ENCODE measurements around the gene UQCRC2. TPM values are rescaled to one million over a fixed set of nuclear protein-coding genes. Genes with fewer than 3 reads are reported as not detected.
A peak's percentile ranks its signal among the peaks of the same experiment; 100 is the strongest.
"Not testable (repeated sequence)": the region's sequence is repeated elsewhere in the genome, so short reads cannot be mapped to it uniquely, and the experiment has no call there.

The UQCRC2 gene
- 104 TPM for polyA plus RNA-seq (2013, experiment 1 of 2)
- 103 TPM for polyA plus RNA-seq (2013, experiment 2 of 2)

- Histone ChIP-seq H3K14ac (ENCODE audit: low read length in 2 of 2) (peak within 1 kb of the TSS in 1 of 2 experiments; percentile 80), H3K23ac (ENCODE audit: low read length in 2 of 2) (no peak within 1 kb of the TSS), H4K91ac (ENCODE audit: low read length) (peak within 1 kb of the TSS; percentile 69), H3K9ac (ENCODE audit: low read length) (peak within 1 kb of the TSS; percentile 98), H2AFZ (ENCODE audit: low read depth, low read length) (peak within 1 kb of the TSS; percentile 62), H3K4me3 (ENCODE audit: insufficient read depth in 1 of 2, low read depth in 1 of 2, low read length in 2 of 2) (peak within 1 kb of the TSS; percentile 88 to 98), H2BK15ac (ENCODE audit: low read depth, poor library complexity, severe bottlenecking) (peak within 1 kb of the TSS; percentile 93), H3K27me3 (ENCODE audit: control insufficient read depth in 1 of 2, insufficient read depth in 1 of 2, low read length in 2 of 2) (no peaks in the 10 kb centered on the region), H2AK5ac (ENCODE audit: low read length, severe bottlenecking) (no peak within 1 kb of the TSS), H3K4me1 (ENCODE audit: control insufficient read depth, insufficient read depth, low read depth, low read length) (peaks cover 3% of the 10 kb centered on the region), H3K79me1 (replicated peaks; ENCODE audit: low read length, poor library complexity, severe bottlenecking) (peaks cover 17% of the 10 kb centered on the region), H2BK5ac (ENCODE audit: low read depth, low read length, poor library complexity, severe bottlenecking) (peak within 1 kb of the TSS; percentile 91), H3K18ac (ENCODE audit: low read depth in 1 of 2, low read length in 2 of 2) (peak within 1 kb of the TSS; percentile 81 to 86), H3K4me2 (ENCODE audit: low read length, poor library complexity, severe bottlenecking) (peak within 1 kb of the TSS; percentile 89), H3K4ac (ENCODE audit: low read depth in 1 of 2, low read length in 2 of 2) (peak within 1 kb of the TSS; percentile 40 to 43), H3K36me3 (ENCODE audit: control insufficient read depth in 1 of 2, insufficient read depth in 2 of 2, low read depth in 1 of 2, low read length in 2 of 2) (peaks cover 17 to 18% of the 10 kb centered on the region in 2 experiments), H2BK120ac (ENCODE audit: low read depth, low read length) (peak within 1 kb of the TSS; percentile 11), H3K9me3 (ENCODE audit: control insufficient read depth, low read length) (no peaks in the 10 kb centered on the region), H4K8ac (ENCODE audit: low read length) (peak within 1 kb of the TSS; percentile 95), H2BK12ac (ENCODE audit: low read length in 2 of 2) (no peak within 1 kb of the TSS), H3K27ac (ENCODE audit: low read length, poor library complexity, severe bottlenecking) (peak within 1 kb of the TSS; percentile 89)
- under 1% methylated on average over 41 of the region's 41 CpGs for WGBS
- DNase-seq, result peak; percentile 97
Observed at GRCh38 chr16:21952793-21953540, at the start of gene UQCRC2. TSS of gene UQCRC2 (plus strand) at chr16:21953361. CDS start at chr16:21953424, 63 bp downstream.

GRCh38 chr16:21932650-21933049 lies 20.5 kb upstream of the UQCRC2 start:
- not testable (repeated sequence) for H2BK12ac ChIP-seq (ENCODE audit: low read length in 2 of 2); H3K27me3 ChIP-seq (ENCODE audit: control insufficient read depth in 1 of 2, insufficient read depth in 1 of 2, low read length in 2 of 2); H2BK5ac ChIP-seq (ENCODE audit: low read depth, low read length, poor library complexity, severe bottlenecking); H2BK15ac ChIP-seq (ENCODE audit: low read depth, poor library complexity, severe bottlenecking); H3K4ac ChIP-seq (ENCODE audit: low read depth in 1 of 2, low read length in 2 of 2); H2AK5ac ChIP-seq (ENCODE audit: low read length, severe bottlenecking); H3K23ac ChIP-seq (ENCODE audit: low read length in 2 of 2); H3K14ac ChIP-seq (ENCODE audit: low read length in 2 of 2); H3K9ac ChIP-seq (ENCODE audit: low read length); H3K9me3 ChIP-seq (ENCODE audit: control insufficient read depth, low read length); H4K91ac ChIP-seq (ENCODE audit: low read length); H2AFZ ChIP-seq (ENCODE audit: low read depth, low read length); H3K18ac ChIP-seq (ENCODE audit: low read depth in 1 of 2, low read length in 2 of 2); H3K4me3 ChIP-seq (ENCODE audit: insufficient read depth in 1 of 2, low read depth in 1 of 2, low read length in 2 of 2); H3K4me2 ChIP-seq (ENCODE audit: low read length, poor library complexity, severe bottlenecking); H3K27ac ChIP-seq (ENCODE audit: low read length, poor library complexity, severe bottlenecking); H4K8ac ChIP-seq (ENCODE audit: low read length); H2BK120ac ChIP-seq (ENCODE audit: low read depth, low read length); H3K4me1 ChIP-seq (ENCODE audit: control insufficient read depth, insufficient read depth, low read depth, low read length); H3K36me3 ChIP-seq (ENCODE audit: control insufficient read depth in 1 of 2, insufficient read depth in 2 of 2, low read depth in 1 of 2, low read length in 2 of 2); DNase-seq; H3K79me1 ChIP-seq (replicated peaks; ENCODE audit: low read length, poor library complexity, severe bottlenecking)
- WGBS, result 79% methylated on average over 3 of the region's 4 CpGs

GRCh38 chr16:21933316-21933715 lies 19.8 kb upstream of the UQCRC2 start:
- not testable (repeated sequence) for H3K79me1 ChIP-seq (replicated peaks; ENCODE audit: low read length, poor library complexity, severe bottlenecking); H3K4me1 ChIP-seq (ENCODE audit: control insufficient read depth, insufficient read depth, low read depth, low read length); DNase-seq; H3K9me3 ChIP-seq (ENCODE audit: control insufficient read depth, low read length); H2AK5ac ChIP-seq (ENCODE audit: low read length, severe bottlenecking); H4K91ac ChIP-seq (ENCODE audit: low read length); H3K18ac ChIP-seq (ENCODE audit: low read depth in 1 of 2, low read length in 2 of 2); H2AFZ ChIP-seq (ENCODE audit: low read depth, low read length); H4K8ac ChIP-seq (ENCODE audit: low read length); H2BK5ac ChIP-seq (ENCODE audit: low read depth, low read length, poor library complexity, severe bottlenecking); H3K36me3 ChIP-seq (ENCODE audit: control insufficient read depth in 1 of 2, insufficient read depth in 2 of 2, low read depth in 1 of 2, low read length in 2 of 2); H3K4me3 ChIP-seq (ENCODE audit: insufficient read depth in 1 of 2, low read depth in 1 of 2, low read length in 2 of 2); H2BK15ac ChIP-seq (ENCODE audit: low read depth, poor library complexity, severe bottlenecking); H3K27me3 ChIP-seq (ENCODE audit: control insufficient read depth in 1 of 2, insufficient read depth in 1 of 2, low read length in 2 of 2); H3K4ac ChIP-seq (ENCODE audit: low read depth in 1 of 2, low read length in 2 of 2); H3K23ac ChIP-seq (ENCODE audit: low read length in 2 of 2); H3K9ac ChIP-seq (ENCODE audit: low read length); H3K27ac ChIP-seq (ENCODE audit: low read length, poor library complexity, severe bottlenecking); H3K4me2 ChIP-seq (ENCODE audit: low read length, poor library complexity, severe bottlenecking); H2BK12ac ChIP-seq (ENCODE audit: low read length in 2 of 2); H2BK120ac ChIP-seq (ENCODE audit: low read depth, low read length); H3K14ac ChIP-seq (ENCODE audit: low read length in 2 of 2)
- WGBS, result 74% methylated on average over 2 of the region's 4 CpGs

GRCh38 chr16:21933790-21934189 lies 19.4 kb upstream of the UQCRC2 start:
- not testable (repeated sequence) for H3K27ac ChIP-seq (ENCODE audit: low read length, poor library complexity, severe bottlenecking); H2AK5ac ChIP-seq (ENCODE audit: low read length, severe bottlenecking); H3K4me3 ChIP-seq (ENCODE audit: insufficient read depth in 1 of 2, low read depth in 1 of 2, low read length in 2 of 2); H3K27me3 ChIP-seq (ENCODE audit: control insufficient read depth in 1 of 2, insufficient read depth in 1 of 2, low read length in 2 of 2); H3K79me1 ChIP-seq (replicated peaks; ENCODE audit: low read length, poor library complexity, severe bottlenecking); H3K9ac ChIP-seq (ENCODE audit: low read length); H3K9me3 ChIP-seq (ENCODE audit: control insufficient read depth, low read length); H2BK5ac ChIP-seq (ENCODE audit: low read depth, low read length, poor library complexity, severe bottlenecking); H2AFZ ChIP-seq (ENCODE audit: low read depth, low read length); H3K4me2 ChIP-seq (ENCODE audit: low read length, poor library complexity, severe bottlenecking); DNase-seq; H3K18ac ChIP-seq (ENCODE audit: low read depth in 1 of 2, low read length in 2 of 2); H4K8ac ChIP-seq (ENCODE audit: low read length); H4K91ac ChIP-seq (ENCODE audit: low read length); H3K36me3 ChIP-seq (ENCODE audit: control insufficient read depth in 1 of 2, insufficient read depth in 2 of 2, low read depth in 1 of 2, low read length in 2 of 2); H2BK120ac ChIP-seq (ENCODE audit: low read depth, low read length); H2BK12ac ChIP-seq (ENCODE audit: low read length in 2 of 2); H3K14ac ChIP-seq (ENCODE audit: low read length in 2 of 2); H3K4me1 ChIP-seq (ENCODE audit: control insufficient read depth, insufficient read depth, low read depth, low read length); H2BK15ac ChIP-seq (ENCODE audit: low read depth, poor library complexity, severe bottlenecking); H3K23ac ChIP-seq (ENCODE audit: low read length in 2 of 2); H3K4ac ChIP-seq (ENCODE audit: low read depth in 1 of 2, low read length in 2 of 2)
- WGBS, result 40% methylated on average over 2 of the region's 4 CpGs

Data from mesenchymal stem cell (in vitro differentiated cells and primary cell).